ENCODE results near the gene SOCS2.

- TF ChIP-seq CTCF (IDR thresholded peaks at IDR 0.05; ENCODE audit: low read depth, low read length): no peak
- no peak for TF ChIP-seq EZH2phosphoT487 (IDR thresholded peaks at IDR 0.05; ENCODE audit: low read depth)
Measured at GRCh38 chr12:93591137-93591868, 18.8 kb downstream of the SOCS2 start.
